HCT116 (cell line): ENCODE measurements around the gene SPRED2. TPM values are rescaled to one million over a fixed set of nuclear protein-coding genes. Genes with fewer than 3 reads are reported as not detected.

Experiments
- ATAC-seq: fragments of 200-7000 bp; cut with Tn5 transposase; 2 replicates; pipeline ENCODE4 v1.9.1; 2020; ENCODE audit warnings: mild to moderate bottlenecking, moderate library complexity
- BruUV-seq: library from RNA; stranded (reverse); fragments of 400-500 nt; replicated peaks from 2 replicates; lab custom pipeline; 2021; lab: Mats Ljungman, UMichigan
- CTCF ChIA-PET: fragments of 300-600 bp; sonication (Branson Sonifier 250); formaldehyde crosslinking; loops from one replicate; lab custom pipeline; 2021; ENCODE audit warnings: antibody characterized with exemption; lab: Charles Lee
- POLR2A ChIA-PET: fragments of 300-600, 350-600 bp; sonication (Branson Sonifier 250); formaldehyde crosslinking; loops from one replicate; lab custom pipeline; 2021; ENCODE audit warnings: antibody characterized with exemption; lab: Charles Lee
- RAD21 ChIA-PET, 2 experiments: fragments of 300-600 bp; sonication (Branson Sonifier 250); formaldehyde crosslinking; loops; one replicate each; lab custom pipeline; 2023; ENCODE audit warnings: low total read pairs in 2 of 2; ENCODE audit not compliant: uncharacterized antibody in 2 of 2, unreplicated experiment in 2 of 2, low non-redundant PET in 1 of 2; lab: Charles Lee
- DNase-seq: peaks from one replicate; pipeline ENCODE4 v3.0.0-alpha.2; 2010; ENCODE audit warnings: low read depth, low spot score
- H2AFZ ChIP-seq: fragments of 200-600 bp; shearing (Covaris generic), sonication (generic); 2 replicates; pipeline ENCODE4 v1.6.1; 2017; ENCODE audit warnings: low read depth, mixed run types, mixed read lengths, antibody characterized with exemption, low read length; ENCODE audit not compliant: poor library complexity, severe bottlenecking
- H3K27ac ChIP-seq: 2 replicates; pipeline ENCODE4 v1.5.1; 2012; ENCODE audit warnings: low read depth, low read length
- H3K27me3 ChIP-seq: fragments of 200-600 bp; sonication (generic); 2 replicates; pipeline ENCODE4 v1.6.1; 2016; ENCODE audit warnings: mixed run types, low read length, mixed read lengths; ENCODE audit not compliant: insufficient read depth
- H3K36me3 ChIP-seq, 2 experiments: fragments of 200-500 bp in 1 of 2; fragments of 200-600 bp in 1 of 2; sonication (Bioruptor generic) in 1 of 2; sonication (generic) in 1 of 2; 2 replicates each; pipeline versions ENCODE4 v1.5.1 to v1.6.1; 2014 to 2016; ENCODE audit warnings: low read length in 2 of 2, inconsistent platforms in 1 of 2, mixed read lengths in 1 of 2, mixed run types in 1 of 2; ENCODE audit not compliant: insufficient read depth in 2 of 2, control insufficient read depth in 1 of 2
- H3K4me1 ChIP-seq, 2 experiments: fragments of 200-600 bp in 1 of 2; sonication (generic) in 1 of 2; 2 replicates each; pipeline versions ENCODE4 v1.5.1 to v1.6.1; 2012 to 2017; ENCODE audit warnings: low read length in 2 of 2, inconsistent platforms in 1 of 2, mild to moderate bottlenecking in 1 of 2, mixed read lengths in 1 of 2, mixed run types in 1 of 2, moderate library complexity in 1 of 2; ENCODE audit not compliant: insufficient read depth in 2 of 2, control insufficient read depth in 1 of 2
- H3K4me2 ChIP-seq: fragments of 200-600 bp; sonication (generic); 2 replicates; pipeline ENCODE4 v1.6.1; 2017; ENCODE audit warnings: mixed run types, low read length, mixed read lengths
- H3K4me3 ChIP-seq, 2 experiments: fragments of 200-600 bp in 1 of 2; sonication (generic) in 1 of 2; replicated peaks in 1 of 2; 2 replicates each; pipeline ENCODE4 v1.5.1; 2011 to 2016; ENCODE audit warnings: low read length in 2 of 2, control low read depth in 1 of 2, low read depth in 1 of 2, mild to moderate bottlenecking in 1 of 2, mixed read lengths in 1 of 2, mixed run types in 1 of 2
- H3K79me2 ChIP-seq: fragments of 200-600 bp; sonication (generic); 2 replicates; pipeline ENCODE4 v1.6.1; 2017; ENCODE audit warnings: mild to moderate bottlenecking, mixed run types, low read length, moderate library complexity, mixed read lengths; ENCODE audit not compliant: insufficient read depth
- H3K9ac ChIP-seq: fragments of 200-600 bp; sonication (generic); 2 replicates; pipeline ENCODE4 v1.6.1; 2016; ENCODE audit warnings: low read length, mixed read lengths
- H3K9me2 ChIP-seq: fragments of 200-600 bp; sonication (generic), shearing (Covaris generic); 2 replicates; pipeline ENCODE4 v1.6.1; 2017; ENCODE audit warnings: mixed run types, mild to moderate bottlenecking, moderate library complexity; ENCODE audit not compliant: insufficient read depth
- H3K9me3 ChIP-seq, 2 experiments: fragments of 200-500 bp in 1 of 2; fragments of 200-600 bp in 1 of 2; sonication (Bioruptor generic) in 1 of 2; sonication (generic) in 1 of 2; 2 replicates each; pipeline ENCODE4 v1.6.1; 2014 to 2017; ENCODE audit warnings: low read length in 2 of 2, mixed read lengths in 2 of 2, inconsistent platforms in 1 of 2, low read depth in 1 of 2, mild to moderate bottlenecking in 1 of 2, mixed run types in 1 of 2, moderate library complexity in 1 of 2; ENCODE audit not compliant: control insufficient read depth in 1 of 2, insufficient read depth in 1 of 2
- H4K20me1 ChIP-seq: fragments of 200-600 bp; sonication (generic), shearing (Covaris generic); 2 replicates; pipeline ENCODE4 v1.6.1; 2017; ENCODE audit warnings: mixed run types, mild to moderate bottlenecking, moderate library complexity; ENCODE audit not compliant: insufficient read depth
- ATF3 ChIP-seq: IDR thresholded peaks from 2 replicates; pipeline ENCODE4 v1.6.1; 2012
- EGR1 ChIP-seq: IDR thresholded peaks from 2 replicates; pipeline ENCODE4 v1.6.1; 2012; ENCODE audit warnings: low read depth
- ELF1 ChIP-seq: IDR thresholded peaks from 2 replicates; pipeline ENCODE4 v1.6.1; 2012; ENCODE audit warnings: low read depth, borderline replicate concordance
- EZH2 ChIP-seq: fragments of 200-600 bp; sonication (generic); IDR thresholded peaks from 2 replicates; pipeline ENCODE4 v1.6.1; 2017; ENCODE audit warnings: antibody characterized with exemption, mixed run types
- EZH2phosphoT487 ChIP-seq: fragments of 200-600 bp; IDR thresholded peaks from 2 replicates; pipeline ENCODE4 v1.6.1; 2018; ENCODE audit warnings: antibody characterized with exemption, borderline replicate concordance
- FOSL1 ChIP-seq: IDR thresholded peaks from 2 replicates; pipeline ENCODE4 v1.6.1; 2012; ENCODE audit warnings: low read depth
- JUND ChIP-seq: IDR thresholded peaks from 2 replicates; pipeline ENCODE4 v1.6.1; 2012
- POLR2A ChIP-seq: IDR thresholded peaks from 2 replicates; pipeline ENCODE4 v1.7.0; 2011; ENCODE audit warnings: borderline replicate concordance; ENCODE audit not compliant: insufficient read depth, insufficient read length; ENCODE audit errors: extremely low read depth
- SIN3A ChIP-seq: IDR thresholded peaks from 2 replicates; pipeline ENCODE4 v1.6.1; 2012; ENCODE audit warnings: low read depth
- SP1 ChIP-seq: IDR thresholded peaks from 2 replicates; pipeline ENCODE4 v1.6.1; 2012; ENCODE audit warnings: low read depth
- TCF7L2 ChIP-seq: IDR thresholded peaks from 2 replicates; pipeline ENCODE4 v1.7.0; 2011; ENCODE audit warnings: borderline replicate concordance, inconsistent platforms; ENCODE audit not compliant: insufficient read depth, insufficient read length; ENCODE audit errors: extremely low read depth
- YY1 ChIP-seq: IDR thresholded peaks from 2 replicates; pipeline ENCODE4 v1.6.1; 2011; ENCODE audit warnings: low read length, low read depth, moderate library complexity, mild to moderate bottlenecking; ENCODE audit not compliant: insufficient replicate concordance; ENCODE audit errors: extremely low read depth
- ZNF274 ChIP-seq: fragments of 200-500 bp; sonication (Bioruptor generic); IDR thresholded peaks from 2 replicates; pipeline ENCODE4 v1.6.1; 2014; ENCODE audit warnings: mild to moderate bottlenecking, low read depth, low read length, inconsistent platforms
- intact Hi-C: fragments of 100-400 bp; cut with micrococcal nuclease; formaldehyde crosslinking; loops from 2 replicates; pipeline ENCODE4 v1.10.0; 2022
- total RNA-seq: library from RNA; stranded (reverse); gene quantifications from one replicate; pipeline ENCODE4 v1.2.1, GENCODE V29; 2021; ENCODE audit not compliant: unreplicated experiment
- TF ChIP-seq, protein P1 (sequence below): IDR thresholded peaks from 2 replicates; pipeline ENCODE4 v1.6.1; 2012
- TF ChIP-seq, protein P2 (sequence below): IDR thresholded peaks from 2 replicates; pipeline ENCODE4 v1.6.1; 2012; ENCODE audit warnings: low read depth

The SPRED2 gene
- total RNA-seq, 1 experiment from 2014 or later: 62.6 TPM

GRCh38 chr2:65316072-65316471, 116.3 kb downstream of the SPRED2 start:
- BruUV-seq: no TSS peak
- no peak for DNase-seq
- no peak for ATAC-seq
- ChIA-PET POLR2A (no interaction called here), CTCF (no interaction called here), RAD21 (no interaction called here)
- H3K79me2 ChIP-seq: peaks cover 8% of the 10 kb centered on the region; the same call in 1 of the 2 replicates
- no peaks in the 10 kb centered on the region for H3K9me3 ChIP-seq
- peaks cover 16 to 21% of the 10 kb centered on the region in 2 experiments for H3K4me1 ChIP-seq
- peaks cover 27 to 32% of the 10 kb centered on the region in 2 experiments for H3K36me3 ChIP-seq
- H3K9me2 ChIP-seq: no peaks in the 10 kb centered on the region
- TF ChIP-seq ELF1: no peak
- no peak for TF ChIP-seq EZH2phosphoT487
- no peak for TF ChIP-seq SP1
- no peak for TF ChIP-seq FOSL1
- TF ChIP-seq, protein P1, sequence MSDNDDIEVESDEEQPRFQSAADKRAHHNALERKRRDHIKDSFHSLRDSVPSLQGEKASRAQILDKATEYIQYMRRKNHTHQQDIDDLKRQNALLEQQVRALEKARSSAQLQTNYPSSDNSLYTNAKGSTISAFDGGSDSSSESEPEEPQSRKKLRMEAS: no peak
- no peak for TF ChIP-seq YY1
- no peak for TF ChIP-seq EGR1
- no peak for TF ChIP-seq EZH2
- no peak for TF ChIP-seq ZNF274
- no peak overlapping the region for H3K4me3 ChIP-seq
- no peaks in the 10 kb centered on the region for H3K27me3 ChIP-seq
- H4K20me1 ChIP-seq: no peaks in the 10 kb centered on the region
- intact Hi-C loops: no loop called here
- no peak overlapping the region for H3K4me2 ChIP-seq
- no peak overlapping the region for H3K27ac ChIP-seq
- no peak overlapping the region for H3K9ac ChIP-seq
- H2AFZ ChIP-seq: no peak overlapping the region

DNA sequence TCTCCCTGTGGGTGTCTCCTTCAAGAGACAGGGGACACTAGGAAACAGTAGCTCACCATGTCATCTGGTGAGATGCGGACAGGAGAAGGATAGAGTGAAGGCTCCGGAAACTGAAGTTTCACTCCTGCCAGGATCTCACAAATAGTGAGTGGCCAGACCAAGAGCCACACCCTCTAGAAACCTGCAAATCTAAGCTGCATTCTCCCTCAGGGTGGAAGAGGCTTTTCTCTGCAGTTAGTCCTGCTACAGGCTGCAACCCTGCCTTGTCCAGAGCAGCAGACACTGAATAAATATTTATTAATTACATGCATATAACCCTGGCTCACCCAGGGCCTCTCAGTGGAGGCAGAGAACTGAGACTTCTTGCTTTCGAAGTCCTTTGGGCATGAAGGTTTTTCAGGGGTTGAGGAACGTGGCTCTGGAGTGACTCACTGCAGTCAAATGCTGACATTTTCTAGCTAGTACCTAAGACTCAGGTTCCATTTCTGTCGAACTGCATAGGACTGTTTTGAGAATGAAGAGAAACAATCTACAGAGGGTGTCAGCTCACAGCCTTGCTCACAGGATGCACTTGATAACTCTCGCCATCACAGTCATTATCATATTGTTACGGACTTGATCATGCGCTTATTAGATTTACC, 117.5 kb downstream of the SPRED2 start:
- H3K79me2 ChIP-seq: peaks cover 8% of the 10 kb centered on the region; the same call in 1 of the 2 replicates
- H3K4me1 ChIP-seq: peaks cover 6 to 10% of the 10 kb centered on the region in 2 experiments; a peak in 3 of 4 replicates
- no peak overlapping the region for H3K9ac ChIP-seq
- no peak overlapping the region for H3K4me3 ChIP-seq
- H3K36me3 ChIP-seq: peaks cover 25 to 32% of the 10 kb centered on the region in 2 experiments
- intact Hi-C loops: no loop called here
- H4K20me1 ChIP-seq: no peaks in the 10 kb centered on the region
- DNase-seq (no peak), ATAC-seq (no peak)
- POLR2A ChIA-PET: no interaction called here
- RAD21 ChIA-PET: no interaction called here
- H3K4me2 ChIP-seq: no peak overlapping the region
- CTCF ChIA-PET: no interaction called here
- no peaks in the 10 kb centered on the region for H3K9me3 ChIP-seq
- no peak overlapping the region for H3K27ac ChIP-seq
- H3K9me2 ChIP-seq: no peaks in the 10 kb centered on the region
- H2AFZ ChIP-seq: no peak overlapping the region
- BruUV-seq: no TSS peak
- H3K27me3 ChIP-seq: no peaks in the 10 kb centered on the region
- TF ChIP-seq SIN3A (no peak), YY1 (no peak), FOSL1 (no peak), TCF7L2 (no peak), EZH2 (no peak), ELF1 (no peak), JUND (no peak), ATF3 (no peak), ZNF274 (no peak), POLR2A (no peak), SP1 (no peak)
- TF ChIP-seq, protein P2, sequence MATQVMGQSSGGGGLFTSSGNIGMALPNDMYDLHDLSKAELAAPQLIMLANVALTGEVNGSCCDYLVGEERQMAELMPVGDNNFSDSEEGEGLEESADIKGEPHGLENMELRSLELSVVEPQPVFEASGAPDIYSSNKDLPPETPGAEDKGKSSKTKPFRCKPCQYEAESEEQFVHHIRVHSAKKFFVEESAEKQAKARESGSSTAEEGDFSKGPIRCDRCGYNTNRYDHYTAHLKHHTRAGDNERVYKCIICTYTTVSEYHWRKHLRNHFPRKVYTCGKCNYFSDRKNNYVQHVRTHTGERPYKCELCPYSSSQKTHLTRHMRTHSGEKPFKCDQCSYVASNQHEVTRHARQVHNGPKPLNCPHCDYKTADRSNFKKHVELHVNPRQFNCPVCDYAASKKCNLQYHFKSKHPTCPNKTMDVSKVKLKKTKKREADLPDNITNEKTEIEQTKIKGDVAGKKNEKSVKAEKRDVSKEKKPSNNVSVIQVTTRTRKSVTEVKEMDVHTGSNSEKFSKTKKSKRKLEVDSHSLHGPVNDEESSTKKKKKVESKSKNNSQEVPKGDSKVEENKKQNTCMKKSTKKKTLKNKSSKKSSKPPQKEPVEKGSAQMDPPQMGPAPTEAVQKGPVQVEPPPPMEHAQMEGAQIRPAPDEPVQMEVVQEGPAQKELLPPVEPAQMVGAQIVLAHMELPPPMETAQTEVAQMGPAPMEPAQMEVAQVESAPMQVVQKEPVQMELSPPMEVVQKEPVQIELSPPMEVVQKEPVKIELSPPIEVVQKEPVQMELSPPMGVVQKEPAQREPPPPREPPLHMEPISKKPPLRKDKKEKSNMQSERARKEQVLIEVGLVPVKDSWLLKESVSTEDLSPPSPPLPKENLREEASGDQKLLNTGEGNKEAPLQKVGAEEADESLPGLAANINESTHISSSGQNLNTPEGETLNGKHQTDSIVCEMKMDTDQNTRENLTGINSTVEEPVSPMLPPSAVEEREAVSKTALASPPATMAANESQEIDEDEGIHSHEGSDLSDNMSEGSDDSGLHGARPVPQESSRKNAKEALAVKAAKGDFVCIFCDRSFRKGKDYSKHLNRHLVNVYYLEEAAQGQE: no peak
